HepG2 (cell line): ENCODE measurements around the gene FAM76A. TPM values are rescaled to one million over a fixed set of nuclear protein-coding genes. Genes with fewer than 3 reads are reported as not detected.
A peak's percentile ranks its signal among the peaks of the same experiment; 100 is the strongest.

ENCODE experiments used
- ARID4A ChIP-seq: sonication (generic); formaldehyde crosslinking; IDR thresholded peaks from 2 replicates; pipeline ENCODE4 v1.5.0; 2020; ENCODE audit warnings: mild to moderate bottlenecking, missing genetic modification reagents, borderline replicate concordance
- CBFB ChIP-seq: sonication (generic); formaldehyde crosslinking; IDR thresholded peaks from 2 replicates; pipeline ENCODE4 v1.4.0; 2020; ENCODE audit warnings: missing genetic modification reagents
- HHEX ChIP-seq: IDR thresholded peaks from 2 replicates; pipeline ENCODE4 v1.6.1; 2016; ENCODE audit warnings: control low read depth
- HMG20B ChIP-seq: conservative IDR thresholded peaks from 2 replicates; pipeline ENCODE4 v1.6.1; 2016; ENCODE audit warnings: missing genetic modification reagents, missing compliant biosample characterization
- MXD3 ChIP-seq: IDR thresholded peaks from 2 replicates; pipeline ENCODE4 v1.6.1; 2016; ENCODE audit warnings: mild to moderate bottlenecking, missing biosample characterization, missing genetic modification reagents
- NR2F6 ChIP-seq, 2 experiments: IDR thresholded peaks; 2 replicates each; pipeline ENCODE4 v1.6.1; 2016; ENCODE audit warnings: antibody characterized with exemption in 1 of 2, mild to moderate bottlenecking in 1 of 2
- PRPF4 ChIP-seq: fragments of 200-400 bp; formaldehyde crosslinking; IDR thresholded peaks from 2 replicates; pipeline ENCODE4 v1.6.1; 2016; ENCODE audit warnings: low read length, low read depth; ENCODE audit not compliant: poor library complexity, severe bottlenecking
- SOX13 ChIP-seq, 3 experiments: fragments of 450-650 bp in 1 of 3; sonication (generic) in 1 of 3; formaldehyde crosslinking in 1 of 3; IDR thresholded peaks in 2 of 3; conservative IDR thresholded peaks in 1 of 3; 2 replicates each; pipeline versions ENCODE4 v1.5.0 to v1.6.1; 2016 to 2020; ENCODE audit warnings: antibody characterized with exemption in 1 of 3, mild to moderate bottlenecking in 1 of 3, missing compliant biosample characterization in 1 of 3, missing genetic modification reagents in 1 of 3, moderate library complexity in 1 of 3
- THAP11 ChIP-seq: IDR thresholded peaks from 2 replicates; pipeline ENCODE4 v1.6.1; 2016; ENCODE audit warnings: missing biosample characterization, missing genetic modification reagents
- ZNF318 ChIP-seq: sonication (generic); formaldehyde crosslinking; IDR thresholded peaks from 2 replicates; pipeline ENCODE4 v1.4.0; 2020; ENCODE audit warnings: mild to moderate bottlenecking, missing genetic modification reagents
- ZNF879 ChIP-seq: sonication (generic); formaldehyde crosslinking; IDR thresholded peaks from 2 replicates; pipeline ENCODE4 v1.8.1; 2023; ENCODE audit warnings: missing genetic modification reagents
- polyA plus RNA-seq, 8 experiments: library from polyadenylated mRNA; depleted of rRNA in 3 of 8; stranded (reverse) in 7 of 8; unstranded in 1 of 8; fragments of >200 nt; fragmentation: Illumina TruSeq in 4 of 8; extraction: Trizol in 4 of 8; gene quantifications; 2 replicates each; pipeline versions ENCODE4 v1.2.1 to v1.2.3, GENCODE V29; 2011 to 2016; ENCODE audit warnings: low read depth in 4 of 8, missing spikeins in 1 of 8, mixed read lengths in 1 of 8; ENCODE audit not compliant: insufficient read depth in 1 of 8
- total RNA-seq, 5 experiments: library from RNA; depleted of rRNA; stranded (reverse); fragments of >200 nt; fragmentation: Illumina TruSeq; extraction: Trizol; gene quantifications; 2 replicates each; pipeline ENCODE4 v1.2.3, GENCODE V29; 2016; ENCODE audit warnings: low read depth in 1 of 5
- TF ChIP-seq, protein P1 (sequence below): sonication (generic); formaldehyde crosslinking; IDR thresholded peaks from 2 replicates; pipeline ENCODE4 v1.4.0; 2020; ENCODE audit warnings: missing genetic modification reagents

The FAM76A gene
- total and polyA plus RNA-seq, 2 of the 13 experiments (the other 11 are each of a cell fraction or from before 2014, with no cell fraction given) = 4.2 to 15.7 TPM

GRCh38 chr1:27725374-27726172 lies at the start of gene FAM76A (continued):
- TF ChIP-seq, protein P1, sequence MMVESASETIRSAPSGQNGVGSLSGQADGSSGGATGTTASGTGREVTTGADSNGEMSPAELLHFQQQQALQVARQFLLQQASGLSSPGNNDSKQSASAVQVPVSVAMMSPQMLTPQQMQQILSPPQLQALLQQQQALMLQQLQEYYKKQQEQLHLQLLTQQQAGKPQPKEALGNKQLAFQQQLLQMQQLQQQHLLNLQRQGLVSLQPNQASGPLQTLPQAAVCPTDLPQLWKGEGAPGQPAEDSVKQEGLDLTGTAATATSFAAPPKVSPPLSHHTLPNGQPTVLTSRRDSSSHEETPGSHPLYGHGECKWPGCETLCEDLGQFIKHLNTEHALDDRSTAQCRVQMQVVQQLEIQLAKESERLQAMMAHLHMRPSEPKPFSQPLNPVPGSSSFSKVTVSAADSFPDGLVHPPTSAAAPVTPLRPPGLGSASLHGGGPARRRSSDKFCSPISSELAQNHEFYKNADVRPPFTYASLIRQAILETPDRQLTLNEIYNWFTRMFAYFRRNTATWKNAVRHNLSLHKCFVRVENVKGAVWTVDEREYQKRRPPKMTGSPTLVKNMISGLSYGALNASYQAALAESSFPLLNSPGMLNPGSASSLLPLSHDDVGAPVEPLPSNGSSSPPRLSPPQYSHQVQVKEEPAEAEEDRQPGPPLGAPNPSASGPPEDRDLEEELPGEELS (CRISPR knock-in tag) = peak; percentile 45; the same call in 1 of the 2 replicates
- peak; percentile 57; the same call in 1 of the 2 replicates for TF ChIP-seq ZNF879
- TF ChIP-seq THAP11 (CRISPR knock-in tag) = peak; percentile 77
- no peak for TF ChIP-seq PRPF4
- peak; percentile 44; the same call in 1 of the 2 replicates for TF ChIP-seq NR2F6 (IDR thresholded peaks at IDR 0.05)
- peak; percentile 49 for TF ChIP-seq NR2F6 (CRISPR knock-in tag; IDR thresholded peaks at IDR 0.05)
- peak; percentile 74; the same call in 1 of the 2 replicates for TF ChIP-seq ARID4A
- TF ChIP-seq MXD3 (CRISPR knock-in tag) = no peak
- peak; percentile 35; the same call in 1 of the 2 replicates for TF ChIP-seq ZNF318 (CRISPR knock-in tag)
- no peak for TF ChIP-seq HHEX (CRISPR knock-in tag)
- no peak for TF ChIP-seq SOX13 (IDR thresholded peaks at IDR 0.05)
- TF ChIP-seq SOX13 (CRISPR knock-in tag; conservative IDR thresholded peaks at IDR 0.05 in 1 of 2, IDR thresholded peaks at IDR 0.05 in 1 of 2) = 0 out of 4 replicates have a peak, but pooled peaks of 1 of the 2 experiments have one; percentile 30
- TF ChIP-seq CBFB (CRISPR knock-in tag) = peak; percentile 41; the same call in 1 of the 2 replicates
- TF ChIP-seq HMG20B = 0 out of 2 replicates have a peak, but pooled peaks have one; percentile 39
